ENCODE data around the gene KLF13.
A peak's percentile ranks its signal among the peaks of the same experiment; 100 is the strongest.
"Not testable (repeated sequence)": the region's sequence is repeated elsewhere in the genome, so short reads cannot be mapped to it uniquely, and the experiment has no call there.

KLF13 gene

DNA sequence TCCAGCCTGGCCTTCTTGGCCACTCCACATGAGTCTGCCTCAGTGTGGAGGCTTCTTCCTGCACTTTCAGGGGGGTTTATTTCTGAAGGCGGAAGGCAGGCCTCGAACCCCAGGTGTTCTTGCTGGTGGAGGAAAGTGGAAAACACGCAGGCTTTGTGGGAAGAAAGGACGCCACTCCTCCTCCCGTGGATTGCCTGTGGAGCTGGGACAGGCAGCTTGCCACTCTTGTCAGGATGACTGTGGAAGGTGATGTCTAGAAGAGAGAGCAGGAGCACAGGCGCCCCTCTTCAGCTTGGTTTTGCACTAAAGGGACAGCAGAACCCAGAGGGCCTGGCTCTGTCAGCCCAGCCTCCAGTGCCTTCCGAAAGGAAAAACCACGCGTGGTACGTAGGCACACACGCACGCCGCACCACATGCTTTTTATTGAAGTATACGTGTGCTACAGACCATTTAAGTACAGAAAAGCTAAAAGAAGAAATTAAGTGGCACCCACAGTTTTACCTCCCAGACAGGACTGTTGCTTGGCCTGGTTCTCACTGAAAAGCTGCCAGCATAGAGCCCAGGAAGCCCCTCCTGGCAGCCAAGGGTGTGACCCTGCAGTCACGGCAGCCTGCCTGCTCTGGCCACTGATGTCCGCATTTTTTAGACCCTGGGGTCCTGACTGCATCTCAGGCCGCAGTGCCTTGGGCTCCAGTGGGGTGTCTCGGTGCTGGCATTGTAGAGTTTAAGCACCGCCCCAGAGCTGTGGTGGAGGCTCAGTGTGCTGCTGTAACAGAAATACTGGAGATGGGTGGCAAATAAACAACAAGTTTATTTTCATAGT is 21.6 kb downstream of the KLF13 start:
- DNase-seq: no peak

DNA sequence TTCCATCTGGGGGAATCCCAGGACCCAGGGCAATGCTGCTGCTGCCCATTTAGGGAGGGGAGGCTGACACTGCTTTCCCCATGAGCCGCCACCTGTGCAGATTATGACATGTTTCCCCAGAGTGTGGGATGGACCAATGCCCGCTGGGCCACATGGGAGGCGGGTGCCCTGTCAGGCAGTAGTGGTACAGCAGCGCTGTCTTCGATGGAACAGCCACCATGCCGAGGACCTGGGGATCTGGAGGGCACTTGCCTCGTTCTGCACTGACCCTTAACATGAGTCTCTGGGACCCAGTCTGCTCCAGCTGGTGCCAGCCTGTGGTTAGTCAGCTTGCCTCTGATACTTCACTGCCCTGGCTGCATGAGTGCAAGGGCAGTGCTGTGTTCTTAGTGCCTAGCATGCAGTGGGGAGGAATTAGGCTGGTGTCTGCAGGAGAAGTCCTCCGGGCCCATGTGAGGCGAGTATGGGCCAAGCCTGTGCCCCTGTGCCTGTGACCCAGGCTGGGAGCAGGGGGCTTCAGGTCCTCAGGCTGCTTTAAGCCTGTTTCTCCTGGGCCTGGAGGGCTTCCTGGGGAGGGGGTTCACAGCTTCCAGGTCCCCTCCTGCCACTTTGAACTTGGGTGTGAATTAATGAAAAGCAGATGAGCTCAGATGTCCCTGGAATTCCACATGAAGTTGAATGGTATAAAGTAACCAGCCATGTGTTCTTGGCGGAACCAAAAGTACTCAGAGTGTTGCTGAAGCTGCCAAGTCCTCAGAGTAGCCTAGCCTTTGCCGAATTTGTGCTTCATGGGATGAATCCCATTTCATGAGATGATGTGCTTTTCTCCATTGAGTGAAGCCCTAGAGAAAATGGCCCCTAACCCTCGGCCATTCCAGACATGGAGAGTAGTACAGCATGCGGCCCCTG is 22.9 kb downstream of the KLF13 start:
- no peak for DNase-seq

DNA sequence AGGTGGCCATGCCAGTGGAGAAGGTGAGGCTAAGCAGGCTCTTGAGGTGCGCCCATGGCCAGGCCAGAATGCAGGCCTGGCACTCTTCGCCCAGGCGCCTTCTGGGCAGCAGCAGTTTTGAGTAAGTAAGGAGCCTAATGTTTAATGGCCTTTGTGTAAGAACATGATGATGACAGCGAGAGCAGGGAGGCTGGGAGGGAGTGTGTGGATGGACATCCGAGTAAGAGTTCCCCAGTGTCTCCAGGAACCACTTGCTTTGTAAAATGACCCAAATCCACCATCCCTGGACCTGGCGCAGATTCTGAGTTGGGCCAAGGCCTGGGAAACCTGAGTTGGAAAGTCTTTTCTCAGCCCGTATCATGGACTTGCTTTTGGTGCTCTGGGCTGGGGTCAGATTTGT is 24.1 kb downstream of the KLF13 start:
- no peak for DNase-seq

DNA sequence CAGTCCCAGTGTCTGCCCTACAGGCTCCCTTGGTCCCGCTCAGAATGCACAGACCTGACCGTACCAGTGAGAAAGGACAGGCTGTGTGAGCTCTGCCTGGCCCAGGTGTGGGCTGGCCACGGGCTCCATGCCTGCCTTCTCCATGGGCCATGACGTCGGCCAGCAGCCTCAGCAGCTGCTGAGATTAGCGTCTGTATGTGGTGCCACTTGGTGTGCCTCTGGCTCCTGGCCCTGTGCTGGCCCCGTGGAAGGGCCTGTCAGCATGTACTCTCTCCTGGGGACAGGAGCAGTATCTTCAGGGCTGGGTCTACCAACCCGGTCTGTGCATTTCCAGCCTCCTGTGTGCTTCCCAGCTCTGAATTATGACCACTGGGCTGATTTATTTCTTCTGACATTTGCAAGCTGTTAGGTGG is 25.7 kb downstream of the KLF13 start:
- DNase-seq: no peak

DNA sequence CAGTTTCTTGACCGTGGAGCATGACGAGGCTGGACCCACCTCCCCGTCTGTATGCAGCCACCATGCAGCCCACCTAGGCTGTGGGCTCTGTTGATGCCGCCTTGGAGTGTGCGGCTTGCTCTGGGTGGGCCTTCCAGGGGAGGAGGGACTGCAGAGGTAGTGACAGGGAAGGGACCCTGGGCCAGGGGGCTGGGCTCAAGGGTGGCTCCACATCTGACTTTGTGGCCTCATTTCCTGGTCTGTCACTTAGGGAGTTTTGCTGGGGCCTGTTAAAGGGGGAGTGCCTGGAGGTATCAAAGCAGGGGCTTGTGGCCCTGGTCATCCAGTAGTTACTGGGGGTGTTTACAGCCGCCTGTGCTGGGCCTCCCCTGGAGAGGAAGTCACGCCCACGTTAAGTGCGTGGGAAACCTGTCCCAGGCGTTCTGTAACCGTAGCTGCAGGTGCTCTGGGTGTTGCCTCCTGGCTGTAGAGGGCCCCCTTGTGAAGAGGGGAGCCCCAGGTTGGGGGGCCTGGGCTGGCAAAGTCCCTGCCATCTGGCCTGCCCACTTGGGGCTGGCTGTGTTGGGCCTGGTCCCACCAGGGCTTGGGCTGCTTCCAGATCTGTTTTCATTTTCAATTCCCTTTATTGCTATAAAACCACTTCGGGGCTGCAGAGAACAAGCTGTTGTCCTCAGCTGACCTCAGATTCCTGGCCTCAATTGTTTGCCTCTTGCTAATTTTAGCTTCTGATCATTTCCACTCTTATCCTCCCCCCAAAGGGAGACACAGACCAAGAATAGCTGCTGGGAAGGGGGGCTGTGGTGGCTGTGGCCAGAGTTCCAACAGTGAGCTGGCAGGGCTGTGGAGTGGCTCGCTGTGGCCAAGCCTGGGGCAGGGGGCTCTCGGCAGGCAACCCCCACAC is 26.5 kb downstream of the KLF13 start:
- peak; percentile 38 for DNase-seq

DNA sequence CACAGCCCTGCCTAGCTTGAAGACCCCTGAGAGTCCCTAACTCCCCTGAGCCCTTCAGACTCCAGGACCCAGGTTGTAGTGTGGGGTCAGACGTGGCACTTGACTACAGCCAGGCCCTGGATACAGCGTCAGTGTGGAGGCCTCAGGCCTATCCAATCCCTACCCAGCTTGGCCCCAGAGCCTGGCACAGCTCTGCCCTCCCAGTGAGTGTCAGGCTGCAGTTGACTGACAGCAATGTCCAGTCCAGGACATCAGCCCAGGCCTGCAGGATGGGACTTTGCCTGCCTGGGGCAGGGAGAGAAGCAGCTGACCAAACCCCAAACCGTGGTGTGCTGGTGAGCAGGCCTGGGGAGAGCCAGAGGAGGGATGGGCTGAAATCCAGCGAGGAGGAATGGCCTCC is 27.3 kb downstream of the KLF13 start:
- no peak for DNase-seq

DNA sequence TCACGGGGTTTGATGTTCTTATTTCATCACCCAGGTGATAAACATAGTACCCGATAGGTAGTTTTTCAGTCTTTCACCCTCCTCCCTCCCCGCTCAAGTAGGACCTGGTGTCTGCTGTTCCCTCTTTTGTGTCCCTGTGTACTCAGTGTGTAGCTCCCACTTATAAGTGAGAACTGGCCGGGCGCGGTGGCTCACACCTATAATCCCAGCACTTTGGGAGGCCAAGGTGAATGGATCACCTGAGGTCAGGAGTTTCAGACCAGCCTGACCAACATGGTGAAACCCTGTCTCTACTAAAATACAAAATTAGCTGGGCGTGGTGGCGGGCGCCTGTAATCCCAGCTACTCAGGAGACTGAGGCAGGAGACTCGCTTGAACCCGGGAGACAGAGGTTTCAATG is 29.5 kb downstream of the KLF13 start:
- DNase-seq: not testable (repeated sequence)

DNA sequence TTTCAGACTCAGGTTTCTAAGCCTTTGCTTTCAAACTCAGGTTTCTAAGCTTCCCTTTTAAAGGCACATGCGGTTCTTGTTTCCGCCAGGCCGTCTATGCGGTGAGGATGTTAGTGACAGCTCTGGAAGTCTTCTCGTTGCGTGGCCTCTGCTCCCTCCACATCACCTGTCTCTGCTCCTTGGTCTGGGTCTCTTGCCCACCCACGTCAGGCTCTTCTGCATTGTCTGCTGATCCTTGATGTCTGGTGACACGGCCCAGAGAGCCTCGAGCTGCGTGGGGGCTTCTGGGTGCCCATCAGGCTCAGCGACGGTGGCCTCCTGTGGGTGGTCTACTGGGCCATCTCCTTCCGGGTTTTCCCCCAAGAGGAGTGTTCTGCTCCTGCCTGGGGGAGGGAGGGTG is 30.5 kb downstream of the KLF13 start:
- DNase-seq: no peak

DNA sequence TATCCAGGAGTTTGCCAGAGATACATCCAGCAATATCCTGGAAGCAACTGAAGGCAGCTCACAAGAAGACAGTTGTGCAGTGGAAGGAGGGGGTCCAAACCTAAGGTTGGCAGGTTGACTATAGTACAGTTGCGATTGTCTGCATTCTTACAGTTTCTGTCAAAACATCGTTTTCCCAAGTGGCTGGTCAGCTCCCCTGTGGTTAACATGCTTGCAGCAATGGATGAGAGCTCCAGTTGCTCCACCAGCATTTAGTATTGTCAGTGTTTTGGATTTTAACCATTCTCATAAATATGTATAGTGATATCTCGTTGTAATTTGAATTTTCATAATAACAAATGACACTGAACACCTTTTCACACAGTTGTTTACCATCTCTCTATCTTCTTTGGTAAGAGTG is 31.5 kb downstream of the KLF13 start:
- no peak for DNase-seq

DNA sequence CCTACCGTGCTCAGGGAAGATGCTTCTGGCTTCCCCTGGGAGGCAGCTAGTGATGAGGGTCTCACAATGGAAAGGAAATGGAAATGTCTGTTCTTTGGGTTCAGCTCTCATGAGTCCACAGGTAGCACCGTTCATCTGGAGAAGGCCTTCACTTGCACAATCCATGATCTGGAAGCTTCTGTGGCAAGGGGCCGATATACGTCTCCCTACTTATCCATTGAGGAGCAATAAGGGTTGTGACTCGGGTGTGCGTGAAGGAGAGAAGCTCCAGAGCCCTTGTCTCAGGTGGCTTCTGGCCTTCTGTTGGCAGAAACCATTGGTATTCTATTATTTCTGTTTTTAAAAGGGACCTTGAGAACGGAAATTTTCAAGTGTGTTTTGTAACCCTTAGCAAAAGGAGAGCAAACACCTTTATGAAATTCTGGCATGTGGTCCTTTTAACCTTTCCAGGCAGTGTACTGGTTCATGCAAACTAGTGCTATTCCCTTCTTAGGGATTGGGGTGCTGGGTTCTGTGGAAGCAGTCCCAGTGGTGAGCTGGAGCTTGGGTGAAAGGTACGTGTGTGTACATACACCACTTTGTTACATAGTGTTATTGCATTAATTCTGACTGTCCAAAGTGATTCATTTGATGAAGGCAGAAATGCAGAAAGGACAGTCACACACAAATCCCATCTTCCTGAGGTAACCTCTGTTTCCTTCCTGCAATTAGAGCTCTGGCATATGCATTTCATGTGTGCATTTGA is 32.5 kb downstream of the KLF13 start:
- DNase-seq: no peak

DNA sequence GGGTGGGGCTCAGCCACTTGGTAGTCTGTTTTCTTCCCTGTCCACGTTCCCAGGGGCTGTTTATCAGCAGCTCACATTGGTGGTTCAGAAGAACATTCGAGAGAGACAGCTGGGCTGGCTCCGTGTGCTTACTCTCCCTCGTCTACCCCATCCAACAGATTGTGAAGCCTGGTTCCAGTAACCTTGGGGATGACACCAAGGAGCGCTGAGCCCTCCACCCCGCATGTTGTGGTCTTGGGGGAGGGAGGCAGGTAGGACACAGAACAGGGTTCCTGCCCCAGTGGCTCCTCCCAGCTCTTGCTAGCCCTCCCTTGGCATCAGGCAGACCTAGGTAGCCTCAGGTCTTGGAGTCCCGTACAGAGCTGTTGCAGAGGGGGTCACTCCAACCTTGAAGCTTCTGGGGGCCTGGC is 33.1 kb downstream of the KLF13 start:
- no peak for DNase-seq

DNA sequence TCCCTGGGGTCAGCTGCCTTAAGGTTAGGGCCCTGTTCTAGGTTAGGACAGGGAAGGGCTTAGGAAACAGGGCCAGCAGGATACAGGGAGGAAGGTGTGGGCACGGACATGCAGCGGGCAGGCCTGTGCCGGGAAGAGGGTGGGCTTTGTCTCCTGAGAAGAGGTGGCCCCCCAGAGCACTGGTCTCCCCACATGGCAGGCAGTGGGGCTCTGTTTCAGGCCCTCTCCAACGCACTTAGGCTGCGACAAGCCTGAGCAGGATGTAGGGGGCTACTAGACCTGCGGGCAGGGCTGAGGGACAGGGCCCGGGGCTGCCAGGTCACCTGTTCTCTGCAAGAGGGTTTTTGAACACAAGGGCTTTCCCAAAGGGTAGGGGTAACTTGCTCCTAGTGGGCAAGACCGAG is 33.5 kb downstream of the KLF13 start:
- no peak for DNase-seq

DNA sequence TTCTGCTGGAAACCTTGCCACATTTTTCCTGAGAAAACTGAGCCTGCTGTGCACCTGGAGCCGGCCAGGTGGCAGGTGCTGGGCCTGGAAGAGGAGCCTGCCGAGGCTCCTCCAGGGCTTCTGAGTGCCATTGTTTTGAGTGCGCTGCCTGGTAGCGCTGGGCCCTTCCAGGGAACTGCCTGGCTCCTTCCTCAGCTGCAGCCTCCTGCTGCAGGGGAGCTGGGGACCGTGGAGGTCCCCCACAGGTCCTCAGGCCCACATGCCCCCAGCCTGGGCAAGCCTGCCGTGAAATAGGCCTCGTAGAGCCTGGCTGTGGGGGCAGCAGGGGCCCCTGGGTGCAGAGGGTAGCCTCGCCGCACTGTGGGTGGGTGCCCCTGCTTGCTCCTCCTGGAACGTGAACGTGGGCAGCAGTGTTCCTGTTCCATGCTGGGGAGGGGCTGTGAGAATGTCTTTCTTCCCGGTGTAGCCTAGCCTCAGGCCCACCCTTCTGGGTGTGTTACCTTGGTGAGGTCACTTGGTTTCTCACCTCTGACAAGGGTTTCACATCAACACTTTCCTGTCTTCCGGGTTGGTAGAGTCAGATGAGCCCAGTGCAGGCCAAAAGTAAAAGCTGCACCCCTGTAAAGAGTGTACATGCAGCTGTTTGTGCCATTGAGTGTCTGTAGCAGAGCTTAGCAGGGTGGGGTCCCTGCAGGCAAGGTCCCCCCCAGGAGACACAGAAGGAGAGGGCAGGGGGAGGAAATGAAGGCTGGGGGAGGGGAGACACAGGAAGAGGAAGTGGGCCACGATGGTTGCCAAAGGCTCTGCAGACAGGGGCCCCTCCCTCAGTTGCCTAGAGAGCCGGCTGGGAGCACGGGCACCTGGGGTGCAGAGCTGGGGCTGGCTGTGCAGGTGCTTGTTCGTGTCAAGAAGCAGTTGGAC is 34.5 kb downstream of the KLF13 start:
- DNase-seq: peak; percentile 58

DNA sequence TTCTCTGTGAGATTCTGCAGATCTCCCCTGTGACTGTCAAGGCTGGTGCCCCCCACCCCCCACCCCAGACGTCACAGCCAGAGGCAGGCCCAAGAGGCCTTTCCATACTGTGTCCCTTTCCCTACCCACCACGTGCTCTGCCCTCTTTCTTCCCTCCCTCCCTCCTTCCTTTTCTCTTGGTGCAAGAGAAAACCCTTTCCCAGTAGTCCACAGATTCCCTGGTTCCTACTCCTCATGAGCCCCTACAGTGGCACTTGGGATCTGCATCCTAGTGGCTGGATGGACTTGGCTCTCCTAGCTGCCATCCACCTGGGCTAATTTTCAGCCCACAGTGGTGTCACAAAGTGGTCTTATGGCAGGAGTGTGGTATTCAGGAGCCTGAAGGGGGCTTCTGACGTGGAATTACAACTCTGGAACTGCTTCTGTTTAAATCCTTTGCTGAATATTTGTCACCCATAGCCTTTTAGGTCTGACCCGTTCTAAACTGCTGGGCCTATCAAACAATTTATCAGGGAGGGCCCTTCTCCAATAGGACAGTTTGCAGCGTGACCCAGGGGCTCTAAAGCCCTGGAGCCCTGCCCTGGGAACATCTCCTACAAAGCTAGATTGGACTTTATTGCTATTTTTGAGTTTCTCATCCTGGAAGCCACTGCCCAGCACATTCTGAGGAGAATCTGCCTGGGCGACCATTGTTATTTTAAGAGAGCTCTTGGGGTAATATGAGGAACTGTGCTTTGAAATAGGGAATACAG is 35.3 kb downstream of the KLF13 start:
- no peak for DNase-seq

DNA sequence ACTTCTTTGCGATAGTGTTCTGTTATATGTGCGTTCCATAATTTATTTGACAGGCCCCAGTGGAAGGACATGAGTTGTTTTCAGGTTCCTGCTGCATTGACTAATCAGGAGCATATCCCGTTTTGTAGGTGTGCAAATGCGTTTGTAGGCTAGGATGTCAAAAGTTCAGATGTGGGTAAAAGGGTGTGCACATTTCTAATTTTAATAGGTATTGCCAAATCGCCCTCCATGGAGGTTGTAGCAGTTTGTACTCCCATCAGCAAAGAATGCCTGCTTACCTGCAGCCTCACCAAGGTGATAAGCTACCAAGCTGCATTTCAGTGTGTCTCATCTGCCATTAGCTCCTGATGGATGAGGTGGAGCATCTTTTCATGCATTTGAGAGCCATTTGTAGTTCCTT is 36.3 kb downstream of the KLF13 start:
- DNase-seq: no peak

DNA sequence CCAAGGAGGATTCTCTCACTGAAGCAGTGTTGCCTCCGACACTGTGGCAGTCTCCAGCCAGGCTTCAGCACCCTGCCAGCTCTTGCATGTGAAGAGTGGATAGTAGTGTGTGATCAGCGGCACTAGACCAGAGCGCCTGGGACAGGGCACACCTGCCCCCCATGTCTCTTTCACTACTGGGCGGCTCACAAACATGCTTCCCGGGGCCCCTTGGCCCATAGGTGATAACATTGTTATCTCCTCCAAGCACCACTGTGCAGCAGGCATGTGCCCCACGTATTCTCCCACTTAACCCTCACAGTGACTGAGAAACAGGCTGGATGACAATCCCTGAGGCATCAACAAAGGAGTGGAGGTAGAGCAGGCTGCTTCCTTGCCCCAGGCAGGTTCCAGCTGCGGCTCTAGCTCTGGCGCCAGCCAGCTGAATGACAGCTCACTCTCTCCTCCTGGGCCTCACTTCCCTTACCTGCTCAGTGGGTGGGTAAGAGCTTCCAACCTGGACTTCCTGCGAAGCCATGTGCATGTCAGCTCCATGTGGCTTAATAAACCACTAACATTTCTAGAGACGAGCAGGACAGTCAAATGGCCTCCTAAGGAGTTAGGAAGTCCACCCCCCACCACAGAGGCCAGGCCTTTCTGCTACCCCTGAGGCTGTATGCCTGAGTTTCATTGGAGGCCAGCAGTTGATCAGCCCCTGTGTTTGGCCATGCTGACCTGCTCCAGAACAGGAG is 37.8 kb downstream of the KLF13 start:
- DNase-seq: peak; percentile 36

DNA sequence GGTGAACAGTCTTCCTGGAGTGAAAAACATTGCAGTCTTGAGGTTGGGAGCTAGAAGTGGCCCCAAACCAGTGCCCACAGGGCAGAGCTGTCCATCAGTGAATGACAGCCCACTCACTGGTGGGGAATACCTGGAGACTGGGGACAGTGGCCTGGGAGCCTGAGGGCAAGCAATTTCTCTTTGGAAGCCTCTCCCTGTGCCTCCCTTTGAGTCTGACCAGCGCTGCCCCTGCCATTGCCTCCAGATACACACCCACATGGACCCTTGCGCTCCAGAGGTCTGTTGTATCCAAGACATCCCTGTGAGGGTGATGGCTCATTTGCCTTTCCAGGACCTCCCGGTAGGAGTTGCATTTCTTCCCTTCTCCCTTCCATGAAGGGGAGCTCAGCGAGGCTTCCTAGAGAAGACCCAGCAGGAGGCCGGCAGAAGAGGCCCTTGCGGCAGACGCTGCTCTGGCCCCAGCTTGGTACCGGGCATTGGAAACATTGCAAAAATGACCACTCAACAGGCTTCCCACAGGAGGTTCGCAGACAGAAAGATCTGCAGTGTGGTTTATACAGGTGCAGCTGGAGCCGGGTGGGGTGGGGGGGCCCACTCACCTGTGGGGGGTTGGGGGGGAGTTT is 38.5 kb downstream of the KLF13 start:
- no peak for DNase-seq

DNA sequence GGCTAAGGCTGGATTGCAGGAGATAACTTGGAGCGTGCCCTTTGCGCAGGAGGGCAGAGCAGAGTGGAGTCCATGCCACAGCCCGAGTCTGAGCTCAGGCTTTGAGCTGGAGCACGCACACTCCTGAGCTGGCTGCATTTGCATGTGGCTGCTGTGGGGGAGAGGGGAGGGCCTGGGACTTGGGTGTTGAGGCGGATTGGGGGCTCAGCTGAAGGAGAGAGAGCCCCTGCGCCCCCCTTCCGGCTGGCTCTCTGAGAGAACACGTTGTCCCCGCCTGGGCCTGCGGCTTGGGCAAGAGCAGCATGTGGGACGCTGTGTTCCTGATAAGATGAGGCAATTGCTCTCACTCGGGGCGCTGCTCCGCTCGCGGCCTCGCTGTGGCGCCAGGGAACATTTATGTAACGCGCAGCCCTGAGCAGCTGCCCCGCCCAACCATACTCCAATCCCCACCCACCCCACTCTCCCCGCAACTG is 39.1 kb downstream of the KLF13 start:
- no peak for DNase-seq

DNA sequence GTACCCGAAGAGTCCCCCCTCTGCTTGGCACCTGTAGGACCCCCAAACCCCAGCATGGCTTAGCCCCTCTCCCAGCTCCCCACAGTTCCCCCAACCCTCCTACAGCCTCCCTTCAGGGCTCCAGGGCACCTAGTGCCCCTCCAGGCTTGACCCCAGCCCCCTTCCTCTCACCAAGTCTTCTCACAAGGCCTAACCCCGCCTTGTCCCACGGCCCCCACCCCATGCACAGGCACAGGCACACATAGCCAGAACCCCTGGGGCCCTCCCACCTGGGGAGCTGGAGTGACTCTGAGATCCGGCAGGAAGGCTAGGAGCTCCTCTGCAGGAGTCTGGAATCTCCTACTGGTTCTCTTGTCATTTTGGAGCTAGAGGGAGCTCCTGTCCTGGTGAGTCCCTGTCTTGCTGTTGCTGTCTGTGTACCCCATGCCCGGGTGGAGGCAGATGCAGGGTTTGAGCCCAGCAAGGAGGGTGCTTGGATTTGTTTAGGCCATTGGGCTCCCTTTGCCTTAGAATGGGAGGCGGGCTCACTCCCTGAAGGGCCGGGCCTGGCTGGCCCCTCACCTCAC is 39.6 kb downstream of the KLF13 start:
- DNase-seq: no peak

Data from NCI-H1417 treated with DMSO at 0.1 percent for 48 hours (cell line).